Measurements from ENCODE around the gene CFAP44.
"Not testable (repeated sequence)": the region's sequence is repeated elsewhere in the genome, so short reads cannot be mapped to it uniquely, and the experiment has no call there.

Gene CFAP44

DNA sequence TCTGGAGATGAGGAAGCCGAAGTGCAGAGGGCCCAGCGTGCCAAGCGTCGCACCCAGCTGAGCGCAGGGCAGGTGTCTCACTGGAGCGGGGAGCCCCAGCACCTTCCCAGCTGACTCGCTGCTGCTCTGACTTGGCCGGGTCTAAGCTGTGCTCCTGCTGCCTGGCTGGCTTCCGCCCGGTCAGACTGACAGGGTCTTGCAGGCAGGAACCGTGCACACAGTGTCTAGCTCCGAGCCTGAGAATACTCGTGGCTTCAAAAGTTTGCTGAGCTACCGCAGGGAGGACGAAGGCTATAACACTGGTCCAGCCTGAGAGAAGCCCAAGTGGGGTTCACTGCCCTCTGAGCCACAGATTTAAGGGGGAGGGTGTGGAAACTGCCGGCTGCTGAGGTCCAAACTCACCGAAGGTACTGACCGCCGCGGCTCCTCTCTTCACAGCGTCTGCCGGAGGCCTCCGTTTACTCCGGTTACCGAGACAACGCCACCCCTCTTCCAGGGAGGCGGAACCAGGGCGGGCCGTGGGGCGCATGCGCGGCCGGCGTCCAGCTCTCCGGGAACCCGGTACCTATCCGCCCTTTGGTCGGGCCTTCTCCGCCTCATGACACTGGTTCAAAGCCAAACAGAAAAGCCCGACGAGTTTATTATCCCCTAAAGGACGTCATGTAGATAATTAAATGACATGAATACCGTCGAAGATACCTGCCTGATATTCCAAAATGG, at the start of gene CFAP44:
TSS of gene CFAP44 (minus strand) at position 443 of the 720 bp plus-strand sequence. CDS start 7,829 bp downstream, outside the sequence.
- no peak for DNase-seq

DNA sequence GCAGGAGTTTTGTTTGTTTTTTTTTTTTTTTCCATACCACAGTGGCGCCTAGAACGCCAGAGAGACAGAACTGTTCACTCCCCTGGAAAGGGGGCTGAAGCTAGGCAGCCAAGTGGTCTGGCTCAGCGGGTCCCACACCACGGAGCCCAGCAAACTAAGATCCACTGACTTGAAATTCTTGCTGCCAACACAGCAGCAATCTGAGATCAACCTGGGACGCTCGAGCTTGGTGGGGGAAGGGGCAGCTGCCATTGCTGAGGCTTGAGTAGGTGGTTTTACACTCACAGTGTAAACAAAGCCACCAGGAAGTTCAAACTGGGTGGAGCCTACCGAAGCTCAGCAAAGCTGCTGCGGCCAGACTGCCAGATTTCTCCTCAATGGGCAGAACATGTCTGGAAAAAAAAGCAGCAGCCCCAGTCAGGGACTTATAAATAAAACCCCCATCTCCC, 43.9 kb upstream of the CFAP44 start:
- DNase-seq = no peak

DNA sequence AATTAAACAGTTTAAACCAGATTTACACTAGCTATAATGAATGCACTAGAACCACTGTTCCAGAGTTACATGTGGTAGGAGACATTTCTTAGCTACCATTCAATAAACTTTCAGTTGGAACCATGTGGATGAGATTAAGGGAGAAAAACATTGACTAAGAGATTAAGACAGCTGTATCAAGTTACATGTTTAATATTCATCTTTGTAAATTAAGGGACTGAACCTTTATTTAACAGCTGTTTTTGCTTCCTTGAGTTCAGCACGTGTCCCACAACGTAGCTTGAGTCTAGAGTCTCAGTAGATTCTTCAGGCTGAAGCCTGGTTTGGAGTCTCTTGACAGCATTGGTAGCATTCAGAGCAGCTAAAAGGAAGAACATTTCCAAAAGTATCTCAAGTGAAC, 27.2 kb upstream of the CFAP44 start:
- no peak for DNase-seq

DNA sequence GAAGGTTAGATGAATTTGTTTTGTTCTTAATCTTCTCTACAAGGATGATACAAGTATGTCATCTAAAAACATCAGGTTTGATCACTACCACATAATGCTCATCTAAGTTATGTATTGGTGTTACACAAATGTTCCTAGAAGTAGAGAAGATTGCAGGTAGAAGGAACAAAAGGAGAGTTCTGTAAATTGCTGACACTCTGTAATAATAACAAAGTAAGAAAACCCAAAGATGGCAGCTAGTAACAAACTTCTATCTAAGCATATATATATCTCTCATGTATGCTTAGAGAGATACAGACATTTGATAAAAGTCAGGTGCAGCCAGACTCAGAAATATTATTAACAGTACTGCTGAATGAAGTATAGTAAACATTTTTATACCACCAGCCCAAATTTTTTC, 20.2 kb upstream of the CFAP44 start:
- DNase-seq = no peak

- DNase-seq = not testable (repeated sequence)
These were observed 17.3 kb upstream of the CFAP44 start for GRCh38 chr3:113458554-113458953.

DNA sequence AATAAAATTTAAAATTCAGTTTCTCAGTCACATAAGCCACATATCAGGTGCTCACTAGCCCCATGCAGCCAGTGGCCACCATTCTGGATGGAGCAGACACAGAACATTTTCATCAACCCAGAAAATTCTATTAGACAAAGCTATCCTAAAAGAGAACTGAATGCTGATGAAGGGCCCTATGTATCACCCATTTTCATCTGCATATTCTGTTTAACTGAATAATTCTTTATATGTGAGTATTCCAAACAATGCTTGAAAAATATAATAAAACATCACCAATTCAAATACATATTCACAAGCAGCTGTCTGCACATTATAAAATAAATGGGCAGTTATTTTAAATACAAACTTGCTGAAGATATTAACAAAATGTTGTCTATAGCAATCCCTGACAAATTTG, 14.2 kb upstream of the CFAP44 start:
- DNase-seq = no peak

DNA sequence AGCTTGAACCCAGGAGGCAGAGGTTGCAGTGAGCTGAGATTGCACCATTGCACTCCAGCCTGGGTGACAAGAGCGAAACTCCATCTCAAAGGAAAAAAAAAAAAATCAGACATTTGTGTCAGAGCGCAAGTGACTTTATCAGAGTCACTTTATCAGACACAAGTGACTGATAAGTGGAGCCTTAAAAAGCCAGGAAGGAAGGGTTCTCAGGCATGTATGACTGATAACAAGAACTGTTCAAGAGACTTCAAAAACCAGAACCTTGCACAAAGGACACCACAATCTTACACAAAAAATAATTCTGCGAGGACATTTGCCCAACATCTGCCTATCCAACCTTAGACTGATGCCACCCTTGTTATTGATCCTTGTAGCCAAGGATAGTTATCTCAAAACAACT, 13.3 kb upstream of the CFAP44 start:
- peak; percentile 2 for DNase-seq

GRCh38 chr3:113454057-113454456, 12.8 kb upstream of the CFAP44 start:
- no peak for DNase-seq

- no peak for DNase-seq
These were observed 9.6 kb upstream of the CFAP44 start for GRCh38 chr3:113450911-113451310.

- DNase-seq = no peak
These were observed 1.7 kb downstream of the CFAP44 start for GRCh38 chr3:113439606-113440005.

DNA sequence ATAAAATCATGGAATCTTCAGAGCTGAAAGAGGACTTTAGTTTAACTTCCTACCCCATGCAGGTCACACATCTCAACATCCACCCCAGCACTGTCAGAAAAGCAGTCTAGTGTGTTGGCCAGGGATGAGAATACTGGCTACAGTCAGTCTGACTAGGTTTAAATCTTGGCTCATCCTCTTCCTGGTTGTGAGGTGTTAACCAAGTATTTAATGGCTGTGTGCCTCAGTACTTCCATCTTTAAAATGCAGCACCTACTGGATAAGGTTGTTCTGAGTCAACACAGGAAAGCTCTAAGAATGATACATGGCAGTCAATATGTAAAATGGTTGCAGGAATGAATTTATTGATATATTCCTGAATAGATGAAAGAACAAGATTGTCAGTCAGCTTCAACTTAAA, 3.1 kb downstream of the CFAP44 start:
- DNase-seq = no peak

- DNase-seq = no peak
These were observed 3.9 kb downstream of the CFAP44 start for GRCh38 chr3:113437411-113437810.

DNA sequence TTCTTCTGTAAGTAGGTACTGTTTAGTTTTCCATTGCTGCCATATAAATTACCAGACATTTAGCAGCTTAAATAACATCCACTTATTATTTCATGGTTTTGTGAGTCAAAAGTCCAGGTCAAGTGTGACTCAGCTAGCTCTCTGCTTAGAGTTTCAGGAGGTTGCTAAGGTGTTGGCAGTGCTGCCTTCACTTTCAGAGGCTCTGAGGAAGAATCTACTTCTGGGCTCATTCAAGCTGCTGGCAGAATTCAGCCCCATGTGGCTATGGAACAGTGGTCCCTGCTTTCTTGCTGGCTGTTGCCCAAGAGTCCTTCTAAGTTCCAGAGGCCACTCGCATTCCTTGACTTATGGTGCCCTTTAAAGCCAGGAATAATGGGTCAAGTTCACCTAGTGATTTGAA, 4.5 kb downstream of the CFAP44 start:
- DNase-seq = no peak

- no peak for DNase-seq
These were observed 9.5 kb downstream of the CFAP44 start for GRCh38 chr3:113431811-113432210.

DNA sequence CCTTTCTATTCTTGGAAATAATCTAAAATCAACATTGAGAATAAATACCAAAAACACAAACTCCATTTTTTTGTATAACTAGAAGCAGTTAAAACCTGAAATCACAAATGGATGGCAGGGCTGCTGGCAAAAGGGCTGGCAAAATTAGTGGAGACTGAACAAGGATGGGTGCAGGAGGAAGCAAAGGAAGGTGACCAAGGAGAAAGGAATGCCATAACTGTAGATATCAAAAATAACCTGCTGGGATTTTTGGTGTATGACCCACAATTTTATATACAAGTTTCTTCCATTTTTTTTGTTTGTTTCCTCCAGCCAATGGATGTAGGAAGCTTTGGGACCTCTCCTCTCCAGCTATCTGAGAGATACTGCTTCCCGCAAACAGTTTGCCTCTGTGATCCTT, 12.7 kb downstream of the CFAP44 start:
- no peak for DNase-seq

DNA sequence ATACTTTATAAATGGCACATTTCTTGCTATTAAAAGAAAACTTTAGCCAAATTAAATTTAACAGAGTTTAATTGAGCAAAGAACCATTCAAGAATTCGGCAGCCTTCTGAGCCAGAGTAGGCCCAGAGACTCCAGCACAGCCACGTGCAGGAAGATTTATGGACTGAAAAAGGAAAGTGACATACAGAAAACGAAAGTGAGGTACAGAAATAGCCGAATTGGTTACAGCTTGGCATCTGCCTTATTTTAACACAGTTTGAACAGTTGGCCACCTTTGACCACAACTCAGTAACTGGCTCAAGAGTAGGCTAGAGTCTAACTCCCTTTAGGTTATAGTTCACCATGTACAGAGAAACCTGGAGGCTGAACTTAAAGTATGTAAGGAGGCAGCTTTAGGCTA, 17.6 kb downstream of the CFAP44 start:
- DNase-seq = no peak

DNA sequence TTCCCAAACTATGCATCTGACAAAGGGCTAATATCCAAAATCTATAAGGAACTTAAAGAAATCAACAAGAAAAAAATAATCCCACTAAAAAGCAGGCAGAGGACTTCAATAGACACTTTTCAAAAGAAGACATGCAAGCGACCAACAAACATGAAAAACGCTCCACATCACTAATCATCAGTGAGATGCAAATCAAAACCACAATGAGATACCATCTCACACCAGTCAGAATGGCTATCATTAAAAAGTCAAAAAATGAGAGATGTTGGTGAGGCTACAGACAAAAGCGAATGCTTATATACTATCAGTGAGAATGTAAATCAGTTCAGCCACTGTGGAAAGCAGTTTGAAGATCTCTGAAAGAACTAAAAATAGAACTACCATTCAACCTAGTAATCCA, 20.2 kb downstream of the CFAP44 start:
- DNase-seq = no peak

- no peak for DNase-seq
These were observed 31.6 kb downstream of the CFAP44 start for GRCh38 chr3:113409676-113410075.

GRCh38 chr3:113405180-113405579, 36.1 kb downstream of the CFAP44 start:
- DNase-seq = no peak

GRCh38 chr3:113404637-113405036, 36.7 kb downstream of the CFAP44 start:
- DNase-seq = no peak
